Retinal pigment epithelial cell (primary cell): ENCODE measurements around the gene WHRN.

Experiments used
- DNase-seq: peaks from one replicate; pipeline ENCODE4 v3.0.0-alpha.2; 2010; ENCODE audit warnings: low read depth
- H3K4me3 ChIP-seq: 2 replicates; pipeline ENCODE4 v1.5.1; 2011; ENCODE audit warnings: mild to moderate bottlenecking, low read length, control low read depth, moderate library complexity
- CTCF ChIP-seq: conservative IDR thresholded peaks from 2 replicates; pipeline ENCODE4 v1.5.1; 2011; ENCODE audit warnings: low read depth, low read length, control low read depth, inconsistent platforms

WHRN gene

GRCh38 chr9:114491430-114492003 lies 13.8 kb downstream of the WHRN start:
- no peak overlapping the region for H3K4me3 ChIP-seq
- TF ChIP-seq CTCF, result no peak
- no peak for DNase-seq

- TF ChIP-seq CTCF, result no peak
- H3K4me3 ChIP-seq, result no peak overlapping the region
- DNase-seq, result no peak
Measured at GRCh38 chr9:114489928-114490327, 15.3 kb downstream of the WHRN start.

- no peak for TF ChIP-seq CTCF
- no peak overlapping the region for H3K4me3 ChIP-seq
- no peak for DNase-seq
Measured at GRCh38 chr9:114488398-114489129, 16.7 kb downstream of the WHRN start.

GRCh38 chr9:114487607-114488300 lies 17.5 kb downstream of the WHRN start:
- H3K4me3 ChIP-seq, result no peak overlapping the region
- DNase-seq, result no peak
- peak; percentile 94 for TF ChIP-seq CTCF

- no peak for DNase-seq
- TF ChIP-seq CTCF, result no peak
- no peak overlapping the region for H3K4me3 ChIP-seq
Measured at GRCh38 chr9:114486205-114486963, 18.9 kb downstream of the WHRN start.

GRCh38 chr9:114484854-114485443 lies 20.3 kb downstream of the WHRN start:
- peak; percentile 86 for DNase-seq
- H3K4me3 ChIP-seq, result no peak overlapping the region
- TF ChIP-seq CTCF, result no peak
